Measurements from ENCODE around the gene TRIM41.

GRCh38 chr5:181204113-181204825 is 18.8 kb upstream of the TRIM41 start:
- TF ChIP-seq ZNF274 (IDR thresholded peaks at IDR 0.05; ENCODE audit: low read depth, low read length) (no peak), YY1 (IDR thresholded peaks at IDR 0.05; ENCODE audit: insufficient read depth, insufficient read length) (no peak)
